GM19452 (cell line): ENCODE results near the gene ANKRD44.
A peak's percentile ranks its signal among the peaks of the same experiment; 100 is the strongest.

Experiments used
- ATAC-seq: cut with Tn5 transposase; IDR thresholded peaks from one replicate; pipeline ENCODE4 v1.9.1; 2021; ENCODE audit not compliant: unreplicated experiment

ANKRD44 gene

GRCh38 chr2:197322724-197323720 is 12.4 kb upstream of the ANKRD44 start:
- peak; percentile 40 for ATAC-seq

GRCh38 chr2:197322143-197322542 is 11.6 kb upstream of the ANKRD44 start:
- no peak for ATAC-seq

GRCh38 chr2:197315371-197315770 is 4.8 kb upstream of the ANKRD44 start:
- no peak for ATAC-seq

- ATAC-seq: no peak
These were observed 1.6 kb upstream of the ANKRD44 start for GRCh38 chr2:197312186-197312585.

- no peak for ATAC-seq
These were observed 947 bp upstream of the ANKRD44 start for GRCh38 chr2:197311421-197312033.

- no peak for ATAC-seq
These were observed 424 bp upstream of the ANKRD44 start for GRCh38 chr2:197310987-197311420.

GRCh38 chr2:197309691-197310231 is 819 bp downstream of the ANKRD44 start:
- ATAC-seq: no peak

GRCh38 chr2:197308996-197309690 is 1.4 kb downstream of the ANKRD44 start:
- no peak for ATAC-seq

- ATAC-seq: no peak
These were observed 2.0 kb downstream of the ANKRD44 start for GRCh38 chr2:197308585-197308984.

GRCh38 chr2:197307933-197308521 is 2.6 kb downstream of the ANKRD44 start:
- ATAC-seq: peak; percentile 14

- ATAC-seq: no peak
These were observed 3.2 kb downstream of the ANKRD44 start for GRCh38 chr2:197307236-197307932.

- no peak for ATAC-seq
These were observed 3.9 kb downstream of the ANKRD44 start for GRCh38 chr2:197306696-197307040.

GRCh38 chr2:197306024-197306695 is 4.4 kb downstream of the ANKRD44 start:
- no peak for ATAC-seq

- ATAC-seq: peak; percentile 49
These were observed 6.0 kb downstream of the ANKRD44 start for GRCh38 chr2:197304556-197305011.

- ATAC-seq: no peak
These were observed 10.4 kb downstream of the ANKRD44 start for GRCh38 chr2:197300139-197300538.

- ATAC-seq: no peak
These were observed 12.0 kb downstream of the ANKRD44 start for GRCh38 chr2:197298609-197299008.

GRCh38 chr2:197297772-197298318 is 12.7 kb downstream of the ANKRD44 start:
- ATAC-seq: no peak

GRCh38 chr2:197297266-197297665 is 13.3 kb downstream of the ANKRD44 start:
- no peak for ATAC-seq

GRCh38 chr2:197296835-197297234 is 13.7 kb downstream of the ANKRD44 start:
- ATAC-seq: no peak
